SK-N-SH (cell line): ENCODE data around the gene POU2F3. TPM values are rescaled to one million over a fixed set of nuclear protein-coding genes. Genes with fewer than 3 reads are reported as not detected.

Experiments
- CTCF ChIA-PET: fragments of 300-600, 350-600 bp; formaldehyde crosslinking; extraction: SDS; loops from one replicate; lab custom pipeline; 2021; lab: Yijun Ruan, JAX
- POLR2A ChIA-PET: fragments of 350-600 bp; sonication (Branson Sonifier 250); formaldehyde crosslinking; extraction: SDS; loops from one replicate; lab custom pipeline; 2020; ENCODE audit warnings: antibody characterized with exemption, inconsistent platforms; lab: Yijun Ruan, JAX
- DNase-seq: peaks from one replicate; pipeline ENCODE4 v3.0.0; 2012
- H2AFZ ChIP-seq: fragments of 200-600 bp; sonication (generic); 2 replicates; pipeline ENCODE4 v1.8.1; 2016; ENCODE audit warnings: antibody characterized with exemption, mild to moderate bottlenecking, low read depth
- H3F3A ChIP-seq: fragments of 200-600 bp; sonication (generic); replicated peaks from 2 replicates; pipeline ENCODE3; 2016; ENCODE audit warnings: antibody characterized with exemption, mild to moderate bottlenecking; ENCODE audit not compliant: insufficient read depth
- H3K27ac ChIP-seq, 2 experiments: fragments of 200-500 bp in 1 of 2; fragments of 200-600 bp in 1 of 2; sonication (Bioruptor generic) in 1 of 2; sonication (generic), shearing (Covaris generic) in 1 of 2; 2 replicates each; pipeline versions ENCODE4 v1.5.1 to v1.6.1; 2014 to 2016; ENCODE audit warnings: low read depth in 2 of 2, inconsistent platforms in 1 of 2, low read length in 1 of 2, mild to moderate bottlenecking in 1 of 2, mixed read lengths in 1 of 2
- H3K27me3 ChIP-seq: fragments of 200-600 bp; sonication (generic), shearing (Covaris generic); 2 replicates; pipeline ENCODE4 v1.6.1; 2016; ENCODE audit warnings: mixed run types; ENCODE audit not compliant: insufficient read depth
- H3K36me3 ChIP-seq, 2 experiments: fragments of 200-500 bp in 1 of 2; fragments of 200-600 bp in 1 of 2; sonication (Bioruptor generic) in 1 of 2; sonication (generic) in 1 of 2; replicated peaks in 1 of 2; 2 replicates each; pipeline versions ENCODE3 to v1.5.1; 2014 to 2016; ENCODE audit warnings: low read length in 1 of 2, mild to moderate bottlenecking in 1 of 2; ENCODE audit not compliant: insufficient read depth in 2 of 2, control insufficient read depth in 1 of 2
- H3K4me1 ChIP-seq, 2 experiments: fragments of 200-500 bp in 1 of 2; fragments of 200-600 bp in 1 of 2; sonication (Bioruptor generic) in 1 of 2; sonication (generic), shearing (Covaris generic) in 1 of 2; 2 replicates each; pipeline versions ENCODE4 v1.5.1 to v1.6.1; 2014 to 2016; ENCODE audit warnings: low read depth in 1 of 2, low read length in 1 of 2, mixed run types in 1 of 2; ENCODE audit not compliant: insufficient read depth in 2 of 2, control insufficient read depth in 1 of 2
- H3K4me2 ChIP-seq: fragments of 200-600 bp; sonication (generic), shearing (Covaris generic); 2 replicates; pipeline ENCODE4 v1.6.1; 2017; ENCODE audit warnings: mixed run types
- H3K4me3 ChIP-seq, 2 experiments: fragments of 200-500 bp in 1 of 2; fragments of 200-600 bp in 1 of 2; sonication (Bioruptor generic) in 1 of 2; sonication (generic), shearing (Covaris generic) in 1 of 2; 2 replicates each; pipeline versions ENCODE4 v1.5.1 to v1.8.1; 2014 to 2016; ENCODE audit warnings: low read depth in 2 of 2, inconsistent platforms in 1 of 2, low read length in 1 of 2, mild to moderate bottlenecking in 1 of 2, mixed read lengths in 1 of 2, moderate library complexity in 1 of 2
- H3K79me2 ChIP-seq: fragments of 200-600 bp; sonication (generic); 2 replicates; pipeline ENCODE4 v1.8.1; 2017; ENCODE audit warnings: mild to moderate bottlenecking; ENCODE audit not compliant: insufficient read depth
- H3K9ac ChIP-seq: fragments of 200-600 bp; sonication (generic); 2 replicates; pipeline ENCODE4 v1.6.1; 2017; ENCODE audit warnings: mixed run types
- H3K9me2 ChIP-seq: fragments of 200-600 bp; sonication (generic); 2 replicates; pipeline ENCODE4 v1.6.1; 2017; ENCODE audit warnings: mixed run types
- H3K9me3 ChIP-seq: fragments of 200-600 bp; sonication (generic); 2 replicates; pipeline ENCODE4 v1.6.1; 2017; ENCODE audit warnings: mixed run types, mild to moderate bottlenecking, moderate library complexity
- H4K20me1 ChIP-seq: fragments of 200-600 bp; sonication (generic); 2 replicates; pipeline ENCODE4 v1.6.1; 2017; ENCODE audit warnings: mild to moderate bottlenecking, mixed run types; ENCODE audit not compliant: insufficient read depth
- CHD2 ChIP-seq: fragments of 150-350 bp; IDR thresholded peaks from 2 replicates; pipeline ENCODE4 v1.6.1; 2018; ENCODE audit warnings: low read length; ENCODE audit not compliant: partially characterized antibody
- ELF1 ChIP-seq: IDR thresholded peaks from 2 replicates; pipeline ENCODE4 v1.4.0; 2012
- FOXM1 ChIP-seq: IDR thresholded peaks from 2 replicates; pipeline ENCODE4 v1.4.0; 2012; ENCODE audit warnings: low read depth, mild to moderate bottlenecking
- GABPA ChIP-seq: IDR thresholded peaks from 2 replicates; pipeline ENCODE4 v1.4.0; 2012; ENCODE audit warnings: low read depth, mild to moderate bottlenecking
- GATA2 ChIP-seq: sonication (generic); formaldehyde crosslinking; IDR thresholded peaks from 2 replicates; pipeline ENCODE4 v1.5.0; 2020; ENCODE audit warnings: mild to moderate bottlenecking, missing genetic modification reagents
- POLR2AphosphoS5 ChIP-seq: IDR thresholded peaks from 2 replicates; pipeline ENCODE4 v1.6.1; 2012; ENCODE audit warnings: low read depth, low read length
- RCOR1 ChIP-seq: fragments of 150-350 bp; IDR thresholded peaks from 2 replicates; pipeline ENCODE4 v1.6.1; 2017; ENCODE audit warnings: antibody characterized with exemption, low read length
- TAF1 ChIP-seq: IDR thresholded peaks from 2 replicates; pipeline ENCODE4 v1.6.1; 2012; ENCODE audit warnings: low read depth, mild to moderate bottlenecking, low read length, moderate library complexity, borderline replicate concordance
- ZBTB33 ChIP-seq: IDR thresholded peaks from 2 replicates; pipeline ENCODE4 v1.4.0; 2012; ENCODE audit warnings: low read depth, borderline replicate concordance
- WGBS: methylation state at CpG from one replicate; pipeline ENCODE4 v1.1.6; 2017; ENCODE audit warnings: low lambda C conversion rate; 5-methylcytosine and 5-hydroxymethylcytosine counted together
- polyA plus RNA-seq, 3 experiments: library from polyadenylated mRNA; depleted of rRNA; stranded (reverse); fragments of >200 nt; gene quantifications; 2 replicates each; pipeline ENCODE4 v1.2.3, GENCODE V29; 2012
- TF ChIP-seq, protein P1 (sequence below): IDR thresholded peaks from 2 replicates; pipeline ENCODE4 v1.6.1; 2012; ENCODE audit warnings: mild to moderate bottlenecking, low read depth, low read length, moderate library complexity
- TF ChIP-seq, protein P2 (sequence below): fragments of 150-350 bp; IDR thresholded peaks from 2 replicates; pipeline ENCODE4 v1.6.1; 2017; ENCODE audit warnings: antibody characterized with exemption, low read length, low read depth, borderline replicate concordance

POU2F3 gene
- polyA plus RNA-seq, 1 of the 3 experiments (the other 2 are of a cell fraction): 0.02 TPM

DNA sequence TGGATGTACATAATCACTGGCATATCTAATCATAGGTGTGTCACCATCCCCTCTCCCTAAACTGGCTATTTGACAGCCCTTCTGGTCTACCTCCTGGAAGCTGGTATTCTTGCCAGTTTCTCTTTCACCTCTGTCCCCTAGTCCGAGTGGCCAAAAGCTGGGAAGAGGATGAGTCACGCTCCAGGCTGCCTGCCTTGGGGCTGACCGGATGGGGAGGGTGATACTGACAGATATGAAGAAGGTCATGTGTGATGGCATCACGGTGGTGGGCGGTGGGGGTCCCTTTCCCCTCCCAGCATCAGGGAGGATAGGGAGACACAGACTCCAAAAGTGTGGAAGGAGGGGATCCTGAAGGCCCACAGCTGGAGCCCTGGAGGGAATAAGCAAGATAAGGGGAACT is 24.3 kb upstream of the POU2F3 start (continued):
- no peak for TF ChIP-seq POLR2AphosphoS5
- TF ChIP-seq ELF1: no peak
- TF ChIP-seq FOXM1: no peak
- TF ChIP-seq TAF1: no peak

DNA sequence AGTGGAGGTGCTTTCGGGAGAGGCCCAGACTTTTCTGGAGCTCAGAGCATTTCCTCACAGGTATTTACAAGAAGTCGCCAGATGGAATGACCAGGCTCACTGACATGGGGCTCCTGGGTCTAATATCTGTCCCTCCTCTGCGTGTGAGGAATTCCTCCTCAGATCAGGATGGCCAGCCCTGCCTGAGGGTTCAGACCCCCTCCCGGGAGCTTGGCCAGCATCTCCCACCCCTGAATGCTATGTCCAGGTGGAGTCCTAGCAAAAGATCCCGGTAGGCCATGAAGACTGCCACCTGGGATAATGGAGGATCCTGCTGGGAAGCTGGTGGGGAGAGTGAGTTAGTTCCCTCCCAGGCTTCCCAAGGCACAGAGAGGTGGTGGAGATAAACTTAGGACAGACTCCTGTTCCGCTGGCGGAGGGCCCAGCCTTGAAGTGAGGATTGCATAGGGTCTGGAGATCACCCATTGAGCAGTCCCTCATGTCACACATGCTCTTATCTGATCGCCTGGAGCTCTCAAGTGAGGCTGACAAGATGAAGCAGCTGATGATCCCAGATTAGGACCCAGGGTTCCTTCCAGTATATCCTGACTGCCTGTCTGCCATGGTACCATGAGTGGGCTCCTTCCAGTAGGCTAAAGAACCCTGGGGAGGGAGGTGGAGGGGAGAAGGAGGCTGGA is 23.4 kb upstream of the POU2F3 start:
- no peaks in the 10 kb centered on the region for H3K9me2 ChIP-seq
- no peaks in the 10 kb centered on the region for H3F3A ChIP-seq
- TF ChIP-seq GATA2 (CRISPR knock-in tag): peak; percentile 66
- TF ChIP-seq GABPA: no peak
- TF ChIP-seq, protein P1, sequence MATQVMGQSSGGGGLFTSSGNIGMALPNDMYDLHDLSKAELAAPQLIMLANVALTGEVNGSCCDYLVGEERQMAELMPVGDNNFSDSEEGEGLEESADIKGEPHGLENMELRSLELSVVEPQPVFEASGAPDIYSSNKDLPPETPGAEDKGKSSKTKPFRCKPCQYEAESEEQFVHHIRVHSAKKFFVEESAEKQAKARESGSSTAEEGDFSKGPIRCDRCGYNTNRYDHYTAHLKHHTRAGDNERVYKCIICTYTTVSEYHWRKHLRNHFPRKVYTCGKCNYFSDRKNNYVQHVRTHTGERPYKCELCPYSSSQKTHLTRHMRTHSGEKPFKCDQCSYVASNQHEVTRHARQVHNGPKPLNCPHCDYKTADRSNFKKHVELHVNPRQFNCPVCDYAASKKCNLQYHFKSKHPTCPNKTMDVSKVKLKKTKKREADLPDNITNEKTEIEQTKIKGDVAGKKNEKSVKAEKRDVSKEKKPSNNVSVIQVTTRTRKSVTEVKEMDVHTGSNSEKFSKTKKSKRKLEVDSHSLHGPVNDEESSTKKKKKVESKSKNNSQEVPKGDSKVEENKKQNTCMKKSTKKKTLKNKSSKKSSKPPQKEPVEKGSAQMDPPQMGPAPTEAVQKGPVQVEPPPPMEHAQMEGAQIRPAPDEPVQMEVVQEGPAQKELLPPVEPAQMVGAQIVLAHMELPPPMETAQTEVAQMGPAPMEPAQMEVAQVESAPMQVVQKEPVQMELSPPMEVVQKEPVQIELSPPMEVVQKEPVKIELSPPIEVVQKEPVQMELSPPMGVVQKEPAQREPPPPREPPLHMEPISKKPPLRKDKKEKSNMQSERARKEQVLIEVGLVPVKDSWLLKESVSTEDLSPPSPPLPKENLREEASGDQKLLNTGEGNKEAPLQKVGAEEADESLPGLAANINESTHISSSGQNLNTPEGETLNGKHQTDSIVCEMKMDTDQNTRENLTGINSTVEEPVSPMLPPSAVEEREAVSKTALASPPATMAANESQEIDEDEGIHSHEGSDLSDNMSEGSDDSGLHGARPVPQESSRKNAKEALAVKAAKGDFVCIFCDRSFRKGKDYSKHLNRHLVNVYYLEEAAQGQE: no peak
- no peak for TF ChIP-seq CHD2
- peak; percentile 12; the same call in 1 of the 2 replicates for TF ChIP-seq RCOR1
- TF ChIP-seq, protein P2, sequence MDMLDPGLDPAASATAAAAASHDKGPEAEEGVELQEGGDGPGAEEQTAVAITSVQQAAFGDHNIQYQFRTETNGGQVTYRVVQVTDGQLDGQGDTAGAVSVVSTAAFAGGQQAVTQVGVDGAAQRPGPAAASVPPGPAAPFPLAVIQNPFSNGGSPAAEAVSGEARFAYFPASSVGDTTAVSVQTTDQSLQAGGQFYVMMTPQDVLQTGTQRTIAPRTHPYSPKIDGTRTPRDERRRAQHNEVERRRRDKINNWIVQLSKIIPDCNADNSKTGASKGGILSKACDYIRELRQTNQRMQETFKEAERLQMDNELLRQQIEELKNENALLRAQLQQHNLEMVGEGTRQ: no peak
- no peak for TF ChIP-seq ZBTB33
- H3K4me2 ChIP-seq: no peak overlapping the region
- H3K9me3 ChIP-seq: no peaks in the 10 kb centered on the region
- H3K27ac ChIP-seq: no peak overlapping the region
- H4K20me1 ChIP-seq: no peaks in the 10 kb centered on the region
- DNase-seq: peak; percentile 48
- peaks cover 0 to 52% of the 10 kb centered on the region in 2 experiments; a peak in 1 of 4 replicates for H3K4me1 ChIP-seq
- H3K27me3 ChIP-seq: no peaks in the 10 kb centered on the region
- H2AFZ ChIP-seq: no peak overlapping the region
- H3K79me2 ChIP-seq: no peaks in the 10 kb centered on the region
- 96% methylated on average over 7 of the region's 8 CpGs for WGBS
- H3K4me3 ChIP-seq: no peak overlapping the region
- no peak overlapping the region for H3K9ac ChIP-seq
- POLR2A ChIA-PET: no interaction called here
- CTCF ChIA-PET: interaction anchor here (0.7 to 10.3 kb wide), 9 partner anchors 11 to 120 kb away, joined by 3 to 111 read pairs (median 5); partner anchors contain the start of gene ARHGEF12
- H3K36me3 ChIP-seq: no peaks in the 10 kb centered on the region
